GM12878 (cell line): ENCODE results near the gene POFUT1. TPM values are rescaled to one million over a fixed set of nuclear protein-coding genes. Genes with fewer than 3 reads are reported as not detected.
"Not testable (repeated sequence)": the region's sequence is repeated elsewhere in the genome, so short reads cannot be mapped to it uniquely, and the experiment has no call there.

Experiments used
- ATAC-seq: fragments of 200-7000 bp; cut with Tn5 transposase; 3 replicates; pipeline ENCODE4 v1.9.1; 2020; ENCODE audit warnings: mild to moderate bottlenecking, moderate library complexity
- BruUV-seq: library from RNA; stranded (reverse); fragments of 400-500 nt; replicated peaks from 2 replicates; lab custom pipeline; 2021; lab: Mats Ljungman, UMichigan
- CTCF ChIA-PET: fragments of 300-600 bp; sonication (Branson Sonifier 250); formaldehyde crosslinking; extraction: SDS; loops from one replicate; lab custom pipeline; 2021; ENCODE audit warnings: inconsistent platforms; lab: Yijun Ruan, JAX
- POLR2A ChIA-PET: fragments of 350-600 bp; formaldehyde crosslinking; extraction: SDS; loops from one replicate; lab custom pipeline; 2021; ENCODE audit warnings: inconsistent platforms; lab: Charles Lee
- RAD21 ChIA-PET: fragments of 300-600 bp; sonication (Branson Sonifier 250); formaldehyde crosslinking; loops from one replicate; lab custom pipeline; 2023; ENCODE audit warnings: antibody characterized with exemption; ENCODE audit not compliant: unreplicated experiment; lab: Charles Lee
- SMC1A ChIA-PET: fragments of 300-600 bp; sonication (Branson Sonifier 250); formaldehyde crosslinking; loops from one replicate; lab custom pipeline; 2023; ENCODE audit not compliant: unreplicated experiment, uncharacterized antibody; lab: Charles Lee
- DNase-seq: peaks from one replicate; pipeline ENCODE4 v3.0.0-alpha.2; 2011; ENCODE audit warnings: low read depth, low spot score
- FAIRE-seq: peaks from 3 replicates; lab custom pipeline; 2011; peaks lifted over from hg19 to GRCh38; lab: Jason Lieb, UNC
- H2AFZ ChIP-seq: 2 replicates; pipeline ENCODE4 v1.6.0; 2011; ENCODE audit warnings: low read depth, low read length, control low read depth; ENCODE audit not compliant: control insufficient read depth
- H3K27ac ChIP-seq: 2 replicates; pipeline ENCODE4 v1.5.1; 2011; ENCODE audit warnings: control low read depth; ENCODE audit not compliant: control insufficient read depth, insufficient read depth
- H3K27me3 ChIP-seq, 2 experiments: replicated peaks in 1 of 2; 2 replicates each; pipeline versions ENCODE4 v1.6.0 to v1.6.1; 2011; ENCODE audit warnings: low read length in 1 of 2; ENCODE audit not compliant: control insufficient read depth in 2 of 2, insufficient read depth in 2 of 2
- H3K36me3 ChIP-seq, 2 experiments: 2 replicates each; pipeline ENCODE4 v1.5.1; 2011; ENCODE audit warnings: low read length in 1 of 2; ENCODE audit not compliant: control insufficient read depth in 2 of 2, insufficient read depth in 2 of 2
- H3K4me1 ChIP-seq: 2 replicates; pipeline ENCODE4 v1.6.1; 2011; ENCODE audit warnings: mild to moderate bottlenecking, low read length, moderate library complexity, mixed read lengths; ENCODE audit not compliant: control insufficient read depth, insufficient read depth
- H3K4me2 ChIP-seq: 2 replicates; pipeline ENCODE4 v1.6.0; 2011; ENCODE audit warnings: control low read depth; ENCODE audit not compliant: control insufficient read depth, insufficient read depth
- H3K4me3 ChIP-seq: fragments of 200-600 bp; sonication (generic); 2 replicates; pipeline ENCODE4 v1.5.1; 2016
- H3K79me2 ChIP-seq: 2 replicates; pipeline ENCODE4 v1.6.0; 2011; ENCODE audit warnings: low read length; ENCODE audit not compliant: control insufficient read depth, insufficient read depth
- H3K9ac ChIP-seq: 2 replicates; pipeline ENCODE4 v1.8.0; 2011; ENCODE audit warnings: low read length, control low read depth, mixed read lengths; ENCODE audit not compliant: control insufficient read depth, insufficient read depth
- H3K9me3 ChIP-seq: replicated peaks from 3 replicates; pipeline ENCODE4 v1.5.1; 2011; ENCODE audit warnings: mild to moderate bottlenecking, low read length; ENCODE audit not compliant: control insufficient read depth, insufficient read depth
- H4K20me1 ChIP-seq: 2 replicates; pipeline ENCODE4 v1.6.0; 2011; ENCODE audit not compliant: control insufficient read depth, insufficient read depth
- HDGF ChIP-seq: fragments of 450-650 bp; IDR thresholded peaks from 2 replicates; pipeline ENCODE4 v1.6.1; 2016; ENCODE audit warnings: antibody characterized with exemption
- ZNF622 ChIP-seq: fragments of 450-650 bp; IDR thresholded peaks from 2 replicates; pipeline ENCODE4 v1.6.1; 2017; ENCODE audit warnings: mild to moderate bottlenecking, inconsistent platforms
- WGBS: methylation state at CpG from one replicate; pipeline ENCODE4 v1.1.6; 2016; ENCODE audit warnings: low lambda C conversion rate; ENCODE audit not compliant: insufficient replicate concordance, insufficient coverage; ENCODE audit errors: missing lambda C conversion rate; 5-methylcytosine and 5-hydroxymethylcytosine counted together
- in situ Hi-C: fragments of 300-500 bp; cut with MboI; formaldehyde crosslinking; loops from 9 replicates; pipeline ENCODE4 v1.14.3; 2018; ENCODE audit warnings: mixed read lengths
- intact Hi-C: fragments of 100-400 bp; cut with micrococcal nuclease; formaldehyde crosslinking; loops from one replicate; pipeline ENCODE4 v1.14.2; 2022; ENCODE audit not compliant: unreplicated experiment
- polyA plus RNA-seq, 11 experiments: library from polyadenylated mRNA; depleted of rRNA in 4 of 11; unstranded in 6 of 11; stranded (reverse) in 5 of 11; fragments of >200 nt; fragmentation: Nextera tagmentation in 4 of 11; fragmentation: Illumina TruSeq in 1 of 11; extraction: Ambion mirVana in 4 of 11; extraction: Trizol in 1 of 11; gene quantifications; 1 replicate in 1 of 11; 2 replicates in 10 of 11; pipeline versions ENCODE4 v1.2.1 to v1.2.3, GENCODE V29; 2011 to 2016; ENCODE audit warnings: inconsistent platforms in 2 of 11, missing spikeins in 2 of 11, low read depth in 1 of 11
- total RNA-seq, 4 experiments: library from RNA; depleted of rRNA in 3 of 4; stranded (reverse); fragments of >200 nt in 3 of 4; fragmentation: Illumina TruSeq in 1 of 4; extraction: Trizol in 1 of 4; gene quantifications; 2 replicates each; pipeline versions ENCODE4 v1.2.1 to v1.2.3, GENCODE V29; 2013 to 2021

Gene POFUT1
- total and polyA plus RNA-seq, 10 of the 15 experiments (the other 5 are each of a cell fraction or from before 2014, with no cell fraction given), result 2.6 to 33.4 (median 23.1) TPM

DNA sequence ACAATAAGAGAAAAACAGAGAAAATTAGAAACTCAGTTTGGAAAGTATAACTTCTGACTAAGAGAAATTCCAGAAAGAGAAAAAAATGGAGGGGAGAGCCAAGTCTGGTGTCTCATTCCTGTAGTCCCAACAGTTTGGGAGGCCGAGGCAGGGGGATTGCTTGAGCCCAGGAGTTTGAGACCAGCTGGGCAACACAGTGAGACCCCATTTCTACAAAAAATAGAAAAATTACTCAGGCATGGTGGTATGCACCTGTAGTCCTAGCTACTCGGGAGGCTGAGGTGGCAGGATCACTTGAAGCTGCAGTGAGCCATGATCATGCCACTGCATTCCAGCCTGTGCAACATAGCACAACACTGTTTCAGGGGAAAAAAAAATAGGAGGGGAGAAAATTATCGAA lies 66.7 kb downstream of the POFUT1 start:
- ChIA-PET SMC1A (no interaction called here), RAD21 (interaction anchor here (0.7 kb wide), 2 partner anchors 34 to 227 kb away, joined by 3 read pairs; no protein-coding TSS in a partner anchor), POLR2A (interaction anchor here (3.0 kb wide), 1 partner anchor 11 kb away, joined by 14 read pairs; no protein-coding TSS in a partner anchor), CTCF (no interaction called here)
- Histone ChIP-seq H3K36me3 (no peaks in the 10 kb centered on the region), H3K4me2 (no peak overlapping the region), H3K9me3 (no peaks in the 10 kb centered on the region; the same call in 2 of the 3 replicates), H3K4me1 (peaks cover 7% of the 10 kb centered on the region), H2AFZ (no peak overlapping the region), H3K27me3 (no peaks in the 10 kb centered on the region), H4K20me1 (no peaks in the 10 kb centered on the region), H3K79me2 (peaks cover 19% of the 10 kb centered on the region), H3K27ac (no peak overlapping the region), H3K4me3 (no peak overlapping the region), H3K9ac (no peak overlapping the region)
- no peak for FAIRE-seq
- ATAC-seq, result no peak
- BruUV-seq, result no TSS peak
- no peak for TF ChIP-seq ZNF622
- TF ChIP-seq HDGF, result no peak
- WGBS, result 65% methylated on average over 3 of the region's 3 CpGs
- intact Hi-C loops (no loop called here), in situ Hi-C loops (no loop called here)
- no peak for DNase-seq

GRCh38 chr20:32275163-32275562 lies 67.5 kb downstream of the POFUT1 start:
- 87% methylated on average over 3 of the region's 3 CpGs for WGBS
- SMC1A ChIA-PET, result interaction anchor here (4.4 kb wide), 1 partner anchor 11 kb away, joined by 26 read pairs; no protein-coding TSS in a partner anchor
- CTCF ChIA-PET, result interaction anchor here (0.6 to 0.7 kb wide), 2 partner anchors 9 to 499 kb away, joined by 3 to 5 read pairs; no protein-coding TSS in a partner anchor
- H4K20me1 ChIP-seq, H2AFZ ChIP-seq, H3K27ac ChIP-seq, DNase-seq, H3K9ac ChIP-seq, H3K4me3 ChIP-seq, H3K4me2 ChIP-seq, intact Hi-C loops, H3K9me3 ChIP-seq, ATAC-seq, BruUV-seq, H3K36me3 ChIP-seq, H3K4me1 ChIP-seq, FAIRE-seq, in situ Hi-C loops, H3K27me3 ChIP-seq: not testable (repeated sequence)
- POLR2A ChIA-PET, result interaction anchor here (3.0 kb wide), 1 partner anchor 10 kb away, joined by 14 read pairs; no protein-coding TSS in a partner anchor
- RAD21 ChIA-PET, result interaction anchor here (0.6 kb wide), 1 partner anchor 82 kb away, joined by 3 read pairs; no protein-coding TSS in a partner anchor
- peaks cover 26% of the 10 kb centered on the region for H3K79me2 ChIP-seq
